ENCODE data around the gene TGFBR3. TPM values are rescaled to one million over a fixed set of nuclear protein-coding genes. Genes with fewer than 3 reads are reported as not detected.

Gene TGFBR3
- polyA plus RNA-seq, 1 donor (not counting 4 experiments of a cell fraction or from before 2014, with no cell fraction given): 1.2 TPM

GRCh38 chr1:91708691-91709090, 177.3 kb downstream of the TGFBR3 start:
- no peaks in the 10 kb centered on the region for H3K9me3 ChIP-seq (ENCODE audit: control insufficient read depth, low read depth, low read length)
- H3K4me2 ChIP-seq (ENCODE audit: control insufficient read depth, extremely low read depth, insufficient read depth, low read depth, low read length): no peak overlapping the region
- no peaks in the 10 kb centered on the region for H3K9me1 ChIP-seq (ENCODE audit: control insufficient read depth, extremely low read depth, insufficient read depth, low read length)
- no peak overlapping the region for H2AFZ ChIP-seq (ENCODE audit: control insufficient read depth, low read length)
- H3K9ac ChIP-seq (ENCODE audit: control insufficient read depth, extremely low read depth, insufficient read depth, low read length): no peak overlapping the region
- dilution Hi-C loops (cut with MboI; ENCODE audit: extremely low pct_ligation_motif_present, low sequenced_read_pairs): no loop called here
- H3K27ac ChIP-seq (ENCODE audit: control insufficient read depth, insufficient read depth, low read length): no peak overlapping the region
- no peaks in the 10 kb centered on the region for H3K36me3 ChIP-seq (ENCODE audit: control insufficient read depth in 2 of 2, extremely low read depth in 1 of 2, insufficient read depth in 2 of 2, low read length in 2 of 2)
- no peaks in the 10 kb centered on the region for H3K79me2 ChIP-seq (ENCODE audit: control insufficient read depth, insufficient read depth, low read length)
- no peak for DNase-seq (ENCODE audit: low read depth, low spot score)
- TF ChIP-seq EZH2 (IDR thresholded peaks at IDR 0.05; ENCODE audit: low read length): no peak
- TF ChIP-seq CTCF (optimal IDR thresholded peaks at IDR 0.05 in 1 of 3, IDR thresholded peaks at IDR 0.05 in 1 of 3, conservative IDR thresholded peaks at IDR 0.05 in 1 of 3; ENCODE audit: extremely low read depth in 1 of 3, insufficient read depth in 2 of 3, low read length in 3 of 3): no peak
- H3K4me1 ChIP-seq (ENCODE audit: control insufficient read depth, extremely low read depth, insufficient read depth, low read length): no peaks in the 10 kb centered on the region
- H3K4me3 ChIP-seq (ENCODE audit: control insufficient read depth in 2 of 3, extremely low read depth in 1 of 3, insufficient read depth in 2 of 3, low read depth in 1 of 3, low read length in 3 of 3): no peak overlapping the region
- H4K20me1 ChIP-seq (ENCODE audit: control insufficient read depth, extremely low read depth, insufficient read depth, low read length): no peaks in the 10 kb centered on the region
- no peak for FAIRE-seq
- H3K27me3 ChIP-seq (ENCODE audit: control insufficient read depth, extremely low read depth, insufficient read depth, low read length): no peaks in the 10 kb centered on the region

- Histone ChIP-seq H3K9me3 (ENCODE audit: control insufficient read depth, low read depth, low read length) (no peaks in the 10 kb centered on the region), H3K36me3 (ENCODE audit: control insufficient read depth in 2 of 2, extremely low read depth in 1 of 2, insufficient read depth in 2 of 2, low read length in 2 of 2) (no peaks in the 10 kb centered on the region), H3K4me2 (ENCODE audit: control insufficient read depth, extremely low read depth, insufficient read depth, low read depth, low read length) (no peak overlapping the region), H3K4me3 (ENCODE audit: control insufficient read depth in 2 of 3, extremely low read depth in 1 of 3, insufficient read depth in 2 of 3, low read depth in 1 of 3, low read length in 3 of 3) (no peak overlapping the region), H3K4me1 (ENCODE audit: control insufficient read depth, extremely low read depth, insufficient read depth, low read length) (no peaks in the 10 kb centered on the region), H3K9me1 (ENCODE audit: control insufficient read depth, extremely low read depth, insufficient read depth, low read length) (no peaks in the 10 kb centered on the region), H2AFZ (ENCODE audit: control insufficient read depth, low read length) (no peak overlapping the region), H3K27me3 (ENCODE audit: control insufficient read depth, extremely low read depth, insufficient read depth, low read length) (no peaks in the 10 kb centered on the region), H3K79me2 (ENCODE audit: control insufficient read depth, insufficient read depth, low read length) (no peaks in the 10 kb centered on the region), H3K27ac (ENCODE audit: control insufficient read depth, insufficient read depth, low read length) (no peak overlapping the region), H3K9ac (ENCODE audit: control insufficient read depth, extremely low read depth, insufficient read depth, low read length) (no peak overlapping the region), H4K20me1 (ENCODE audit: control insufficient read depth, extremely low read depth, insufficient read depth, low read length) (no peaks in the 10 kb centered on the region)
- FAIRE-seq (no peak), DNase-seq (ENCODE audit: low read depth, low spot score) (no peak)
- TF ChIP-seq EZH2 (IDR thresholded peaks at IDR 0.05; ENCODE audit: low read length) (no peak), CTCF (optimal IDR thresholded peaks at IDR 0.05 in 1 of 3, IDR thresholded peaks at IDR 0.05 in 1 of 3, conservative IDR thresholded peaks at IDR 0.05 in 1 of 3; ENCODE audit: extremely low read depth in 1 of 3, insufficient read depth in 2 of 3, low read length in 3 of 3) (no peak)
- dilution Hi-C loops (cut with MboI; ENCODE audit: extremely low pct_ligation_motif_present, low sequenced_read_pairs): no loop called here
Measured at GRCh38 chr1:91707890-91708218, 178.1 kb downstream of the TGFBR3 start.

Data from keratinocyte (primary cell).